Vagina (tissue), 2 donors: ENCODE results near the gene ENSA. TPM values are rescaled to one million over a fixed set of nuclear protein-coding genes. Genes with fewer than 3 reads are reported as not detected.
"Not testable (repeated sequence)": the region's sequence is repeated elsewhere in the genome, so short reads cannot be mapped to it uniquely, and the experiment has no call there.

ENCODE experiments used
- DNase-seq, 2 donors: peaks; one replicate each; pipeline ENCODE4 v3.0.0-alpha.2; 2017; ENCODE audit errors: extremely low spot score in 2 of 2
- H3K27ac ChIP-seq: fragments of 200-600 bp; sonication (generic); one replicate; pipeline ENCODE4 v1.5.1; 2019
- H3K27me3 ChIP-seq: fragments of 200-600 bp; sonication (generic); one replicate; pipeline ENCODE4 v1.5.1; 2019
- H3K36me3 ChIP-seq, 2 donors: fragments of 200-600 bp; sonication (generic); one replicate each; pipeline ENCODE4 v1.5.1; 2017 to 2019
- H3K4me1 ChIP-seq: fragments of 200-600 bp; sonication (generic); one replicate; pipeline ENCODE4 v1.5.1; 2019
- H3K4me3 ChIP-seq, 2 donors: fragments of 200-600 bp; sonication (generic); 1 replicate in 1 of 2; 2 replicates in 1 of 2; pipeline ENCODE4 v1.5.1; 2016 to 2019
- H3K9me3 ChIP-seq: fragments of 200-600 bp; sonication (generic); one replicate; pipeline ENCODE4 v1.5.1; 2019
- CTCF ChIP-seq, 3 experiments: fragments of 450-650 bp in 2 of 3; fragments of 200-600 bp in 1 of 3; sonication (generic) in 1 of 3; IDR thresholded peaks; one replicate each; pipeline ENCODE4 v1.5.1; 2017 to 2019; ENCODE audit warnings: antibody characterized with exemption in 3 of 3, mild to moderate bottlenecking in 2 of 3, moderate library complexity in 2 of 3
- POLR2A ChIP-seq, 2 donors: fragments of 450-650 bp; IDR thresholded peaks; one replicate each; pipeline ENCODE4 v1.6.1; 2017; ENCODE audit warnings: antibody characterized with exemption in 2 of 2, mild to moderate bottlenecking in 2 of 2, moderate library complexity in 2 of 2
- POLR2AphosphoS5 ChIP-seq, 2 donors: sonication (generic); formaldehyde crosslinking; IDR thresholded peaks; one replicate each; pipeline ENCODE4 v1.9.0; 2017; ENCODE audit warnings: antibody characterized with exemption in 2 of 2, mild to moderate bottlenecking in 2 of 2, low read depth in 1 of 2; ENCODE audit not compliant: insufficient read depth in 1 of 2
- intact Hi-C: fragments of 100-400 bp; cut with DNase I; formaldehyde crosslinking; loops from one replicate; pipeline ENCODE4 v1.15.1; 2023
- total RNA-seq: library from RNA; depleted of rRNA; stranded (reverse); fragments of >200 nt; gene quantifications from one replicate; pipeline ENCODE4 v1.2.3, GENCODE V29; 2016

Gene ENSA
- total RNA-seq, 1 donor from 2014 or later: 117 TPM

- DNase-seq: no peak
- intact Hi-C loops: no loop called here
- peaks cover 15% of the 10 kb centered on the region for H3K4me1 ChIP-seq
These were observed 25.7 kb downstream of the ENSA start for GRCh38 chr1:150603711-150604110.

GRCh38 chr1:150602372-150602771, 27.0 kb downstream of the ENSA start:
- H3K9me3 ChIP-seq, DNase-seq, intact Hi-C loops, H3K36me3 ChIP-seq, H3K27me3 ChIP-seq, H3K27ac ChIP-seq, H3K4me3 ChIP-seq: not testable (repeated sequence)
- peaks cover 15% of the 10 kb centered on the region for H3K4me1 ChIP-seq

More at GRCh38 chr1:150603711-150604110, 25.7 kb downstream of the ENSA start:
- Histone ChIP-seq H3K27ac (no peak overlapping the region), H3K4me3 (no peak overlapping the region), H3K27me3 (no peaks in the 10 kb centered on the region), H3K9me3 (no peaks in the 10 kb centered on the region), H3K36me3 (no peaks in the 10 kb centered on the region)
- no peak for TF ChIP-seq POLR2A (IDR thresholded peaks at IDR 0.05)
- no peak for TF ChIP-seq POLR2AphosphoS5 (IDR thresholded peaks at IDR 0.05; ENCODE audit: insufficient read depth in 1 of 2, low read depth in 1 of 2)
- no peak for TF ChIP-seq CTCF (IDR thresholded peaks at IDR 0.05)

GRCh38 chr1:150601540-150601939, 27.9 kb downstream of the ENSA start:
- no peaks in the 10 kb centered on the region for H3K9me3 ChIP-seq
- DNase-seq: no peak
- TF ChIP-seq POLR2AphosphoS5 (IDR thresholded peaks at IDR 0.05; ENCODE audit: insufficient read depth in 1 of 2, low read depth in 1 of 2) (no peak), POLR2A (IDR thresholded peaks at IDR 0.05) (no peak), CTCF (IDR thresholded peaks at IDR 0.05) (no peak)
- no peaks in the 10 kb centered on the region for H3K36me3 ChIP-seq
- H3K4me3 ChIP-seq: no peak overlapping the region
- no peak overlapping the region for H3K27ac ChIP-seq
- H3K4me1 ChIP-seq: peaks cover 15% of the 10 kb centered on the region
- intact Hi-C loops: no loop called here
- H3K27me3 ChIP-seq: no peaks in the 10 kb centered on the region

- DNase-seq, H3K9me3 ChIP-seq, H3K27me3 ChIP-seq, H3K4me3 ChIP-seq, intact Hi-C loops, H3K36me3 ChIP-seq, H3K27ac ChIP-seq, H3K4me1 ChIP-seq: not testable (repeated sequence)
These were observed 31.1 kb downstream of the ENSA start for GRCh38 chr1:150598346-150598745.

- Histone ChIP-seq H3K27me3 (no peaks in the 10 kb centered on the region), H3K4me3 (no peak overlapping the region), H3K4me1 (no peaks in the 10 kb centered on the region), H3K36me3 (no peaks in the 10 kb centered on the region), H3K27ac (no peak overlapping the region), H3K9me3 (no peaks in the 10 kb centered on the region)
- no peak for DNase-seq
- TF ChIP-seq CTCF (IDR thresholded peaks at IDR 0.05): no peak
- no peak for TF ChIP-seq POLR2AphosphoS5 (IDR thresholded peaks at IDR 0.05; ENCODE audit: insufficient read depth in 1 of 2, low read depth in 1 of 2)
- TF ChIP-seq POLR2A (IDR thresholded peaks at IDR 0.05): no peak
- intact Hi-C loops: no loop called here
These were observed 32.4 kb downstream of the ENSA start for GRCh38 chr1:150596976-150597375.

GRCh38 chr1:150596095-150596892, 33.1 kb downstream of the ENSA start:
- intact Hi-C loops: no loop called here
- Histone ChIP-seq H3K36me3 (no peaks in the 10 kb centered on the region), H3K4me1 (no peaks in the 10 kb centered on the region), H3K4me3 (no peak overlapping the region), H3K27ac (no peak overlapping the region), H3K27me3 (no peaks in the 10 kb centered on the region), H3K9me3 (no peaks in the 10 kb centered on the region)
- no peak for TF ChIP-seq POLR2A (IDR thresholded peaks at IDR 0.05)
- TF ChIP-seq POLR2AphosphoS5 (IDR thresholded peaks at IDR 0.05; ENCODE audit: insufficient read depth in 1 of 2, low read depth in 1 of 2): no peak
- no peak for TF ChIP-seq CTCF (IDR thresholded peaks at IDR 0.05)
- DNase-seq: no peak
